Measurements from ENCODE around the gene ABCC1. TPM values are rescaled to one million over a fixed set of nuclear protein-coding genes. Genes with fewer than 3 reads are reported as not detected.

The ABCC1 gene
- total and polyA plus RNA-seq, 2 of the 4 experiments (the other 2 are of a cell fraction) = 39.4 to 66.0 TPM

DNA sequence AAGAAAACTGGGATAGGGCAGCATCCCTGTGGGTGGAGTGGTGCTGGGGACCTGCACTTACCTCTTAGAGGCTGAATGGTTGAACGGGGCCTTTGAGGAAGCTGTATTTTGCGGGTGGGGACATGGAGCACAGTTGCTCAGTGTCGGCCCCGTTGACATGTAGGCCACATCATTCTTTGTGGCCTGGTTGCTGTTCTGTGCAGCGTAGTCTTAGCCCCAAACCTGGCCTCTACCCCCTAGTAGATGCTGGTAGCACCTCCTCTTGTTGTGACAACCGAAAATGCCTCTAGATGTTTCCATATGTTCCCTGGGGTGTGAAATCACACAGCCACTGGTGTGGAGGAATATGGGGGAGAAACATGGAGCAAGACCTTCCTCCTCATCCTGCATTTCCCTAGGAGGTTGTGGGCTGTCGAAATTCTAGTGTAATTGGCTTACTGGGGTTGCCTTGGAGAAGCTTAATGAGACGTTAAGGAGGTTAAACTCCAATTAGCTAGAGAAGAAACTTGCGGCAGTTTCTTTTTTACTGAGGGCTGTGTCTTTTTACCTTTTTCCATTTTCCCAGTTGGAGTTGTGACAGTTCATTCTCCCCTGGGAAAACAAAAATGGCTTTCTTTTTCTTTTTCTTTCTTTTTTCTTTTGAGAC is 9.4 kb downstream of the ABCC1 start:
- no peak overlapping the region; the same call in 1 of the 2 replicates for H3K4me2 ChIP-seq (ENCODE audit: low read depth, low read length)
- H3K4ac ChIP-seq (ENCODE audit: low read depth, low read length) = no peak overlapping the region
- H3K14ac ChIP-seq (replicated peaks; ENCODE audit: low read depth, low read length) = no peak overlapping the region
- H2BK20ac ChIP-seq (ENCODE audit: low read depth, low read length) = no peak overlapping the region
- H2AK5ac ChIP-seq (ENCODE audit: low read depth, low read length) = no peak overlapping the region
- H3K18ac ChIP-seq (ENCODE audit: low read depth, low read length) = no peak overlapping the region
- no peaks in the 10 kb centered on the region for H3K27me3 ChIP-seq (ENCODE audit: control insufficient read depth, insufficient read depth, low read length)
- H2AK9ac ChIP-seq (replicated peaks; ENCODE audit: low read depth, low read length, poor library complexity) = no peak overlapping the region
- ChIA-PET POLR2A (ENCODE audit: unreplicated experiment) (no interaction called here), CTCF (interaction anchor here (1.0 kb wide), 1 partner anchor 99 kb away, joined by 3 read pairs; no protein-coding TSS in a partner anchor)
- peaks cover 20% of the 10 kb centered on the region; the same call in 1 of the 2 replicates for H3K36me3 ChIP-seq (ENCODE audit: control insufficient read depth, insufficient read depth, low read length)
- peaks cover 21% of the 10 kb centered on the region for H3K4me1 ChIP-seq (ENCODE audit: control insufficient read depth, insufficient read depth, low read length)
- no peak overlapping the region for H3K56ac ChIP-seq (ENCODE audit: extremely low read depth, insufficient read depth, low read length)
- intact Hi-C loops (cut with micrococcal nuclease) = no loop called here
- dilution Hi-C loops (cut with HindIII; ENCODE audit: low sequenced_read_pairs, unreplicated experiment) = no loop called here
- H2BK15ac ChIP-seq (ENCODE audit: low read depth, low read length) = no peak overlapping the region
- WGBS, 2 experiments (ENCODE audit: extremely low coverage in 2 of 2, insufficient read length in 1 of 2) = 100% methylated on average over 1 of the region's 9 CpGs; no CpG with 5 or more reads in 1 of the 2 experiments
- H4K8ac ChIP-seq (ENCODE audit: low read depth in 2 of 2, low read length in 2 of 2) = 0 out of 4 replicates have a peak overlapping the region, but pooled peaks of 1 of the 2 experiments have one; percentile 11
- H3K9me1 ChIP-seq (ENCODE audit: insufficient read depth, low read length) = peaks cover 45% of the 10 kb centered on the region
- BruUV-seq (replicated peaks) = no TSS peak
- DNase-seq (no peak), ATAC-seq (ENCODE audit: low read depth) (no peak)
- peak overlapping the region; percentile 17; the same call in 1 of the 2 replicates for H3K27ac ChIP-seq (ENCODE audit: insufficient read depth, low read length)
- no peaks in the 10 kb centered on the region for H3K9me3 ChIP-seq (ENCODE audit: control insufficient read depth, insufficient read depth, low read length)
- no peak overlapping the region for H4K5ac ChIP-seq (ENCODE audit: low read depth, low read length)
- H4K20me1 ChIP-seq (ENCODE audit: insufficient read depth, low read length) = peaks cover 99% of the 10 kb centered on the region
- peak overlapping the region; percentile 79; the same call in 1 of the 2 replicates for H3K23ac ChIP-seq (ENCODE audit: low read depth, low read length)
- no peak overlapping the region for H2BK5ac ChIP-seq (ENCODE audit: low read depth, low read length, poor library complexity, severe bottlenecking)
- no peak overlapping the region for H2AFZ ChIP-seq (replicated peaks; ENCODE audit: low read length, poor library complexity)
- no peak overlapping the region for H3K9ac ChIP-seq (ENCODE audit: low read depth, low read length)
- H3K4me3 ChIP-seq (ENCODE audit: insufficient read depth, low read depth, low read length) = no peak overlapping the region
- in situ Hi-C loops (cut with MboI; ENCODE audit: low sequenced_read_pairs) = no loop called here
- no peak overlapping the region for H4K91ac ChIP-seq (ENCODE audit: insufficient read depth, low read depth, low read length)
- no peak overlapping the region for H2BK120ac ChIP-seq (ENCODE audit: low read depth, low read length)
- peaks cover 8 to 85% of the 10 kb centered on the region in 2 experiments for H3K79me1 ChIP-seq (ENCODE audit: low read depth in 1 of 2, low read length in 2 of 2)
- TF ChIP-seq NFE2L2 (IDR thresholded peaks at IDR 0.05; ENCODE audit: low read depth, low read length) (no peak), RFX5 (IDR thresholded peaks at IDR 0.05; ENCODE audit: low read depth, low read length) (no peak), FOS (IDR thresholded peaks at IDR 0.05; ENCODE audit: low read depth, low read length) (no peak), USF2 (IDR thresholded peaks at IDR 0.05; ENCODE audit: low read depth, low read length) (no peak), RCOR1 (IDR thresholded peaks at IDR 0.05; ENCODE audit: insufficient replicate concordance, low read length) (no peak), CEBPB (IDR thresholded peaks at IDR 0.05; ENCODE audit: low read depth, low read length) (no peak), SMC3 (IDR thresholded peaks at IDR 0.05; ENCODE audit: low read depth, low read length) (no peak), POLR2A (IDR thresholded peaks at IDR 0.05; ENCODE audit: low read depth, low read length) (no peak), CHD1 (IDR thresholded peaks at IDR 0.05; ENCODE audit: low read depth, low read length) (no peak), MAFK (IDR thresholded peaks at IDR 0.05; ENCODE audit: low read depth, low read length) (no peak), MXI1 (IDR thresholded peaks at IDR 0.05; ENCODE audit: borderline replicate concordance, low read depth, low read length) (no peak), BHLHE40 (IDR thresholded peaks at IDR 0.05; ENCODE audit: low read depth, low read length) (no peak), ELK1 (IDR thresholded peaks at IDR 0.05; ENCODE audit: borderline replicate concordance, low read depth, low read length) (no peak), RAD21 (IDR thresholded peaks at IDR 0.05; ENCODE audit: low read length) (no peak)
- TF ChIP-seq, protein P1, sequence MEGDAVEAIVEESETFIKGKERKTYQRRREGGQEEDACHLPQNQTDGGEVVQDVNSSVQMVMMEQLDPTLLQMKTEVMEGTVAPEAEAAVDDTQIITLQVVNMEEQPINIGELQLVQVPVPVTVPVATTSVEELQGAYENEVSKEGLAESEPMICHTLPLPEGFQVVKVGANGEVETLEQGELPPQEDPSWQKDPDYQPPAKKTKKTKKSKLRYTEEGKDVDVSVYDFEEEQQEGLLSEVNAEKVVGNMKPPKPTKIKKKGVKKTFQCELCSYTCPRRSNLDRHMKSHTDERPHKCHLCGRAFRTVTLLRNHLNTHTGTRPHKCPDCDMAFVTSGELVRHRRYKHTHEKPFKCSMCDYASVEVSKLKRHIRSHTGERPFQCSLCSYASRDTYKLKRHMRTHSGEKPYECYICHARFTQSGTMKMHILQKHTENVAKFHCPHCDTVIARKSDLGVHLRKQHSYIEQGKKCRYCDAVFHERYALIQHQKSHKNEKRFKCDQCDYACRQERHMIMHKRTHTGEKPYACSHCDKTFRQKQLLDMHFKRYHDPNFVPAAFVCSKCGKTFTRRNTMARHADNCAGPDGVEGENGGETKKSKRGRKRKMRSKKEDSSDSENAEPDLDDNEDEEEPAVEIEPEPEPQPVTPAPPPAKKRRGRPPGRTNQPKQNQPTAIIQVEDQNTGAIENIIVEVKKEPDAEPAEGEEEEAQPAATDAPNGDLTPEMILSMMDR (conservative IDR thresholded peaks at IDR 0.05; ENCODE audit: low read depth, low read length) = no peak

Data from IMR-90 (cell line).